Stimulated activated CD8-positive, alpha-beta memory T cell treated with anti-CD3 and anti-CD28 coated beads, Interleukin-7, amount 100 ng/mL, for 1 hour (primary cell): ENCODE data around the gene SRGAP2C.
"Not testable (repeated sequence)": the region's sequence is repeated elsewhere in the genome, so short reads cannot be mapped to it uniquely, and the experiment has no call there.

ENCODE experiments used
- DNase-seq, 2 donors: peaks; one replicate each; pipeline ENCODE4 v3.0.0-alpha.2; 2020; ENCODE audit warnings: low read depth in 2 of 2

SRGAP2C gene

DNA sequence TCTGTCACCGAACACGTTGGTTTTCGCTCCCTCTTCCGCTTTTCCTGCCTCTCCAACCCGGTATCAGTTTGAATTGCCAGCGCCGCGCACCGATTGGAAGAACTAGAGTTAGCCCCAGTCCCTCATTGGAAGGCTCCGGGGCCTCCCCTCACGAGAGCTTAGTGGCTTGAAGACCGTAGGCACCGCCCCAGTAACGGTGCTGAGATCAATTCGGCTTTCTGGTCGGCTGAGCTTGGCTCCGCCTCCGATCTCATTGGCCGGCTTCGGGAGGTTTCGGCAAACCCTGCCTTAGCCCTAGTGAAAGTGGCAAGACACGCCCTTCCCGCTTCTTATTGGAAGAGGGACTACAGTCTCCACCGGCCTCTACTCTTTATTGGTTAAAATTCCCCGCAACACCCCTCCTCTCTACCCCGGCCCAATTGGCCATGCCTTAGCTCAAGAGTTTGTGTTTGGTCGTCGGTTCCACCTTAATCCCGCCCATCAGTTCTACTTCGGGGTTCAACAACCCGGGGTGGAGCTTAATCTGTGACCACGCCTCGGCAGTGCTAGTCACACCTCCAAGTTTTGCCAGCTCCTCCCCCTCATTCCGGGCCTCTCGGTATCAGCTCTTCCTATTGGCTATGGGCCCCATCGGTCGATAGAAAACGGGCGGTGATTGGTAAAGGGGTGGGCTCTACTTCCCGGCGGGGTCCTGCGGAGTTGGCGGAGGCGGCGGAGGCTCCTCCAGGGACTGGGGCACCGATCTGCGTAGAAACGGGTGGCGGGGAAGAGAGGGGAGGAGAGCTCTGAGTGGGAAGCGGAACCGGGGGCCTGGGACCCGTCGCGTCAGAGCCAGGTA lies at the start of gene SRGAP2C, which contains the start of gene FAM72B:
Gene SRGAP2C (plus strand): TSS at position 686 of the 838 bp plus-strand sequence. CDS start 2,472 bp downstream, outside the sequence.
Gene FAM72B (minus strand): TSS at position 51 of the 838 bp plus-strand sequence. CDS start 851 bp downstream, outside the sequence.
- DNase-seq, result peak; percentile 72 to 74

DNA sequence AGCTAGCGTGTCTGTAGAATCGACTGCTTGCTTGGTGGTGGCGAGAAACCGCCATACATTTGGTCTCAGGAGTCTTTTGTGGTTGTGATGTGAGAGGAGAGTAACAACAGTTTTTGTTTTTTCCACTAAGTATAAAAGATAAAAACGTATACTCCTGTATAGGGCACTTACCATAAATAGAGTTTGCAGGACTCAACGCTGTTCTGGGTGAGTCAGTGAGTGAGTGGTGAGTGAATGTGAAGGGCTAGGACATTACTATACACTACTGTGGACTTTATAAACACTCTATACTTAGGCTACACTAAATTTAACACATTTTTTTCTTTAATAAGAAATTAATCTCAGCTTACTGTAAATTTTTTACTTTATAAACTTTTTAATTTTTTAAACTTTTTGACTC lies 44.4 kb upstream of the SRGAP2C start:
- DNase-seq, result not testable (repeated sequence)

DNA sequence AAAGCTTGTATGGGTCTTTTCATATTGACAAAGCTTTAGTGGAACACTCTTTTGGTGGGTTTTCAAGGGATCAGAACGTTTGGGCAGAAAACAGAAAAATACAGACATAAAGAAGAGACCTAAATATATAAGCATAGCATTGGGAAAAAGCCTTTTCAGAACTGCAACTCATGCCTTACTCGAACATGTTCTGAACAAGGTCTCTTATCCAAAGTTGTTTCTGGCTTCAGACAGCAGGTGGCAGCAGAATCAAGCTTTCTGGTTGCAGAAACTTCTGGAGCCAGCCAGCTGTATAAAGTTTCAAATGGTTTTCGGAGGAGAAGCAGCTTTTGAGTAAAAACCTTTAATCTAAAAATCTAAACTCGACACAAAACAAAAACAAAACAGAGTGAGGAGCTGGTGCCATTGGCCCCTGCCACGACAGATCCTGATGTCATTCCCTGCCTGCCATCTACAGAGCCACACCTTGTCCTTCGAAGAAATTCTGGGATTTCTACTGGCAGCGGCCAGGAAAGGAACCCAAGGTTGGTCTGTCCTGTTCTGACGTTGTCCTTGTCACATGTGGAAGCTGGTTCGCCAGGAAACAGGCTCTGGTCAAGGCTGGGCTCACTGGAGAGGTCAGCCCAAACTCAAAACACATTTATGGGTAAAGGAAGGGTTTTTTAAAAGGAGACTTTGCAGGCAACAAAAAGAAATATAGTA lies 36.1 kb upstream of the SRGAP2C start:
- not testable (repeated sequence) for DNase-seq

DNA sequence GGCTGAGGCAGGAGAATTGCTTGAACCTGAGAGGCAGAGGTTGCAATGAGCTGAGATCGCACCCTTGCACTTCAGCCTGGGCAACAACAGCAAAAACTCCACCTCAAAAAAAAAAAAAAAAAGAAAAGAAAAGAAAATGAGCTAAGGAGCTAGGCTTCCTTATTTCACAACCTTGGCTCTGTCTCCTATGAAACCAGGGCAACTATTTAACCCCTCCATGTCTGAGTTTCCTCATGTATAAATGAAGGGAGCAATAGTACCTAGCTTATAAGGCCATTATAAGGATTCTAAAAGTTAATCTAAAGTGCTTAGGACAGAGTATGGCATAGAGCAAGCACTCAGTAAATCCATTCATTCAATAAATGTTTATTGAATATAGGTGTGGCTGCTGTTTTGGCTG lies 33.5 kb upstream of the SRGAP2C start:
- not testable (repeated sequence) for DNase-seq

DNA sequence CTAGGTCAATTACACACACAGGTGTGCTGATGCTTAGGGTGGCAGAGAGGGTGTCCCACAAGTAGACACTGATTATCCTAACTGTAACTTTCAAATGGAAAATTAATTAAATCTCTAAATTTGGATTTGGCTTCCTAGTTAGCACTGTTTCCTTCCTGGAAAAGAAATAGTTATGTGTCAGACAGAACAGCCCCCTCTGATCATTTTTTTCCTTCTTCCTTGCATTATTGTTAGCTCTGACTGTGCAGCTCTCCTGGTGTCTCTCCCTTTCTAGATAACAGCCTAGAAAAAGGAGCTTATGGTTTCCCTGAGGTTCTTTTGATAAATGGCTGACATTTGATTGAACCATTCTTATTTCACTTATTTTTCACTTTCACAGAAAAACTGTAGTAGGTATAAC lies 32.0 kb upstream of the SRGAP2C start:
- DNase-seq, result not testable (repeated sequence)

DNA sequence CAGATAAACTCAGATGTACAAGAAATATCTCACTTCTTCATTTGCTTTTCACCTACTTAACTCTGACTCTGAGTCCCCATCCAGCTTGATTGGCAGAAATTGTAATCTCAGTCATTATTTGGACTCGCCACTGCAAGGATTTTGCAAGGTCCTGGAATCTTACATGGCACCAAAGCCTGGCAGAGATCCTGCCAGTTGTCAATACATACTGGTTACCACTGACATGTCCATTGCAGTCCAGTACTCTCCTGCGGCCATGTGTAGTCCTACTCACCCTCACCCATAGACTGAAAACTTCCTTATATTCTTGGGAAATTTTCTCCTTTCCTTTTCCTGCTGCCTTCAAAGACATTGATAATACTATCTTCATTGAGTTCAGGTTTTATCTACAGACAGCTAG lies 30.0 kb upstream of the SRGAP2C start:
- DNase-seq, result not testable (repeated sequence)

DNA sequence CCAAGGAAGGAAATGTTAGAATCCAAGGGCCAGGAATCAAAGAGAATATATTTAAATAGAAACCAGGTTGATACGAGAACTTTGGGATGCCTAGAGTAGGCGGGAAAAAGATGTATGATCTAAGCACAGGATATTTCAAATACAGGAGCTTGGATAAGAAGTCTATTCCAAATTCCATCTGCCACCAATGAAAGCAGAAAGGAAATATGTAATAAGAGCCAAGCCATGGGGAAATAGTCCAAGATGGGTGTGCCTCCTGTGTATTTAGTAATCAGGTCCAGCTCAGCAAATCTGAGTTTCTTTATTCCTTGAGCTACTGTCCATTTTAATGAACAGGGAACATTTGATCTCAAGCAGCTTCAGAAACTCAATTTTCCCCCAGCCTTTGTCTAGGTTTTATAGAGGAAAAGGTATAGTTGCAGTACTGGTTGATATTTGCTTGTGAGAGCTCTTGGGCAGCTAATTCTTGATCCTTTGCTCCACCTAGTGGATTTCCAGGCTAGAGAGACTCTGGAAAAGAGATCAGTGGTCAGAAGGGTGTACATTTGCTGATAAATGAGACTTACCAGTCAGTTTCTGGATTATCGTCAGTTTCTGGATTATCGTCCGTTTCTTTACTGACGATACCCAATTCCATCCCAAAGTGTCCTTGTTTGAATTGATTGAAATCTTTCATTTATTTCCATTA lies 29.0 kb upstream of the SRGAP2C start:
- not testable (repeated sequence) for DNase-seq

DNA sequence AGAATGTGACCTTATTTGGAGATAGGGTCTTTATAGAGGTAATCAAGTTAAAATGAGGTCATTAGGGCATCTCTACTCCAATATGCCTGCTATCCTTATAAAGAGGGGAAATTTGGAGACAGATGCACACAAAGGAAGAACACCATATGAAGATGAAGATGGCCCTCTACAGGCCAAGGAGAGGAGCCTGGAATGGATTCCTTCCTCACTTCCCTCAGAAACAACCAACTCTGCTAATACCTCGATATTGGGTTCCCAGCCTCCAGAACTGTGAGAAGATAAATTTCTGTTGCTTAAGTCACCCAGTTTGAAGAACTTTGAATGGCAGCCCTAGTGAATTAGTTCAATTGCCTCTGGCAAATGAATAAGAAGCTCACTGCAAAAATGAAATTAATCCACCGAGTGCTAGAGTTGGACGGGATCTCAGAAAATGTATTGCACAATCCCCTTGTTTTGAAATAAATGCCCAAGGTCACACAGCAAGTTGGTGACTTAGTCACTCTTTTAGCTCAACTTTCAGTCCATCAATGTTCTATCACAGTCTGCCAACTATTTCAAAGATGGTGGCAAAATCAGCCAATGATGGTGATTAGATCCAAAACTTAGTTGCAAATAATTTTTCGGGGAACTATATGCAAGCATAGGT lies 27.7 kb upstream of the SRGAP2C start:
- not testable (repeated sequence) for DNase-seq

DNA sequence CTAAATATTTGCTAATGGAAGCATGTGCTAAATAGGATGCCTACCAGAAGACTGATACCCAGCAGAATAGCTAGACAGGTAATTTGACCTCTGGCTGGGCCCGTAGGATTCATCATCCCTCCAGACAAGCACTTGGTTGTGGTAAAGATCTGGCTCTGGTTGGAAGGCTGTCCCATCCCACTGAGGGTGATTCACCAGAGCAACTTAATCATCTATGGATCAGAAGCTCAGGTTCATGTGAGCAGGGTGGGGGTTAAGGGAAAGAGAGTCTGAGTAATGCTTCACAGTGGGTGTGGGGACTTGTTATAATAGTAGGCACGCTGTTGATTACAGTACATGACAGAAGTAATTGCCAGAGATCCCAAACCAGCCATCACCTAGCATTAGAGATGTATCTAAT lies 27.2 kb upstream of the SRGAP2C start:
- DNase-seq, result not testable (repeated sequence)

DNA sequence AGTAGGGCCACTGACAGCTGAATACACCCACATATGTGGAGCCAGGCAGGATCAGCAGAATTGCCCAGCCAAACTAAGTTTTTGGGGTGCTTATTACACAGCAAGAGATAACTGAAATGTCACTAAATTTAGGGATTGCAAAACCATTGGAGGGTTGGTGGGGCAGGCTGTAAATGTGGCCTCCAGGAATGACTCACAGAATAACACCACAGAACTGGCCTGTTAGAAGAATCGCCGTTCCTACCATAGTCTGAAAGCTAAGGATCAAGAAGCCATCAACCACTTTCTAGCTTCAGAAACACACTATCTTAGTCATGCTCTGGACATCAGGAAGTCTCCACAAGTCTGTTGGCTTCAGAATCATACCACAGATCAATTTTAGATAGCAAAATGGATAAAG lies 24.7 kb upstream of the SRGAP2C start:
- not testable (repeated sequence) for DNase-seq

DNA sequence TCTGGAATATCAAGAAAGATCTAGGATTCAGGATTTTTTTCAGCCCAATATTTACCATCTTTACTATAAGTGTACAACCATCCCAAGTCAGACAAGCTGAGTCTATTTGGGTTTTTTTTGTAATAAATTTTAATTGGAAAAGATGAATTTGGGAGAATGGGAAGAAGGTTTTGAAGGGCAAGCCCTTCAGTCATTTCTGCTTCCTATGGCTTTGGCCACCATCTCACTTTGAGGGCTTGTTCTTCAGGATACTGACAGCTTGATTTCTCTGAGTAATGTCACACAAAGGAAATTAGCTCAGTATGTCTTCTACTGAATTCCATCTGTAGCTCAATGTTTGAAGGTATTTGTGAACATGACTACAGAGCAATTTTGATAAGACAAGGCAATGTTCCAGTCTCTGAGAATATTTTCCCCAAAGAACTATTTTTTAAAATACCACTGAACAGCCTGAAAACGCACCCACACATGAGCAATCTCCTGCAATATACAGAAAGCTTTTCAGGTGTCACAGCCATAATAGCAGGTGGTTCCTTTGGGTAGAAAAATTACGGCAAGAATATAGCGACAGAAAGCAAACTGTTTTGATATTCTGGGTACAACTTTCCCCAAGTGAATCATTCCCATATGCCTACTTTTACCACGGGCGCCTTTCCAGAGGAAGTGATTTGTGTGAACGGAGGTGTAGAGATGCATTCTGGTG lies 23.4 kb upstream of the SRGAP2C start:
- DNase-seq, result not testable (repeated sequence)

DNA sequence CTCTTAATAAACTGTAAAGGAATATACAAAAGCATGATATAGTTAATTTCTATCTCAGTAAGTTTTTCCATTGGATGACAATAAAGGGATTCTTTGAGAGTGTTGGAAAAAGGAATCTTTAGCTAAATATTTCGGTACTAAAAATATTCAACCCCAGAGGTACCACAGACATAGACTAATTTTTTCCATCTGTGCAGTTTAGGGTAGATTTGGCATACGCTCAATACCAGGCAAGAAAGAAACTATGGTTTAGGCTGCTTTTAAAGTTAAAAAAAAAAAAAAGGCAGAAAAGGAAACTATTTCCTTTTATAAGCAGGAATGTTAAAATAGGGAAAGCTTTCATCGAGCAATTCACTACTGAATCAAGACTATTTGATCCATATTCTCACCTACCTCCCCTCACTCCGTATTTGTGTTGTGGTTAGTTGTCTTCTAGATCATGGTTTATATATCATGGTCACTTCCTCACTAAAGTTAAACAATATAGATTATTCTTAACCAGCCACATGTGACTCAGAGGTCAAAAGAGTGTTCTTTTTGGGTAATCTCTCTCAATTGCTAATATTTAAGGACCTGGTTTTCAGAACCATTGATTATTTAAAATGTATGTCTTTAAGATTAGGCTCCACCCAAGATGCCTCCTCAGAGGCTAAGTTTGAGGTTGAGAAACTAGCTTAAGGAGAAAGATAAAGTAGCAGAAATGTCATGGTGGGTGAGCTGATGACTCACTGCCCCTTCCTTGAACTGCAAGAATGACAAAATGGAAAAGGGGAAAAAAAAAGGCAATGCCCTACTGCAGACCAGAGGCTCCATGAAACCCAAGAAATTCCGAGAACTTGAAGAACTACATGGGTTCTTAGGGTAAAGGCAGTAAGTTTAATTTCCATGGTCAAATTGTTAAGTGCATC lies 20.7 kb upstream of the SRGAP2C start:
- DNase-seq, result not testable (repeated sequence)

DNA sequence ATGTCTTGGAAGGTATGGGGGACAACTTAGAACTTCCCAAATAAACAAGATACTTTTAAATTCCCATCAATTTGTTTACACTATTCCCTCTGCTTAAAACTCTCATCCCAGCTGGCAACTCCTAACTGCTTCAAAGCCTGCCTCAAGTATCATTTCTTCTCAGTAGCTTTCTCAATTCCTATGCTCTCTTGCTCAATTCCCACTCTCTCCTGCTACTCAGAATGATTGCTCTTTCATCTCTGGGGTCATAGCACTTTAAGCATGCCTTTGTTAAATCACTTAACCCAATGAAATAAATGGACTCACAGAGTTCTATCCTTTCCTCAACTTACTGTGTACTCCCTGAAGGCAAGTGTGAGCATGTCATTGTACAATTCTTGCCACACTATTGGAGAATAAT lies 19.5 kb upstream of the SRGAP2C start:
- not testable (repeated sequence) for DNase-seq

DNA sequence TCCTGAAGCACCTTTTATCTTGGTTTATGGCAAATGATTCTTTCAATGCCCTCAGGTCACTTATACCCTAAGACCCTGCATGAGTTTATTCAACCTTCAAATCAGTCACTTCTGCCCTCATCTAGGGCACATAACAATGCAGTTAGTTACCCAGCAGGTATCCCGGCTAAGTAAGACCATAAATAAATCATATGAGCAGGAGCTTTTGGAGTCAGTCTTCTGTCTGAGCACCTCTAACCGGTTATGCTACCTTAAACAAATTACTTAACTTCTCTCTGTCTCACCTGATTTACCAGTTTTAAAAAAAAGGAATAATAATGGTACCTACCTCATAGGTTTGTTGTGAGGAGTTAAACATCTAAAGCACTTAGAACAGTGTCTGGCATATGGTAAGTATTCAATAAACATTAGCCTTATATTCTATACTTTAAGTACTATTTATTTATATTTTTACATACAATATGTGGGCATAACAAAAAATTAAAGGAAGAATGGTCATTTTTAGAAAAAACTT lies 17.5 kb upstream of the SRGAP2C start:
- not testable (repeated sequence) for DNase-seq

DNA sequence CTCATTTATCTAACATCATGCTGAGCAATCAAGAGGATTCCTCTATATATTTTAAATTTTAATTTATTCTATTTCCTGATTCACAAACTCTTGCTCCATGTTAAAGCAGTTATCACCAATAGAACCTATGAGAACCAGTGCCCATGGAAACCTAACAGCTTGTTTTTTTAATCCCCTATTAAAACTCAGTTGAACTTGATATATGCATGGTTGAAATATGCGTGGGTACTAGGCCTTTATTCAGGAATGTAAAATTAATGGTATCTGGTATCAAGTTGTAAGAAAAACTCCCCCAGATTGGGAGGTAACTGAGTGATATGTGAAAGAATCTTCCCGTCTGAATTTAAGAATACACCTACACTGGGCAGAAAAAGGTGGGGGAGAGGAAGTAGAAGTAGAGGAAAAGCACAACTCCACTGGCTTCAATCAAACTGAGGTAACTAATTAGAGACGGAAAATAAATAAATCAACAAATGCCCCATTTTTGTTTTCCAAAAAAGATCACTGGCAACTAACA lies 16.6 kb upstream of the SRGAP2C start:
- DNase-seq, result not testable (repeated sequence)

DNA sequence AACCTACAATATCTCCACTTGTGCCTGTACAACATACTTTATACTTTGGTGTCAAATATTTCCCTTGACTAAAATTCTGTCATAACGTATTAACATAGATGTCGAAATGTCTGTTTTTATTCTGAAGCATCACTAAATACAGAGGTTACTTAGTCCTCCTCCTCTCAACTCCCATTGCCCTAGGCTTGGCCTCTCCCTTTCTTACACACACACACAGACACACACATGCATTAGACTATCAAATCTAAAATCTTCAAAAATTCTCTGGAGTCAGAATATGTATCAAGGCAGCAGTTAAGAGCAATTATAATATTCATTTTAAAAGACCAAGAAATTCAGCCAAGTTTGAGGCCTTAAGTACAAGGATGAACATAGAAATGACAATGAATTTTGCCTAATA lies 8.1 kb upstream of the SRGAP2C start:
- DNase-seq, result not testable (repeated sequence)

DNA sequence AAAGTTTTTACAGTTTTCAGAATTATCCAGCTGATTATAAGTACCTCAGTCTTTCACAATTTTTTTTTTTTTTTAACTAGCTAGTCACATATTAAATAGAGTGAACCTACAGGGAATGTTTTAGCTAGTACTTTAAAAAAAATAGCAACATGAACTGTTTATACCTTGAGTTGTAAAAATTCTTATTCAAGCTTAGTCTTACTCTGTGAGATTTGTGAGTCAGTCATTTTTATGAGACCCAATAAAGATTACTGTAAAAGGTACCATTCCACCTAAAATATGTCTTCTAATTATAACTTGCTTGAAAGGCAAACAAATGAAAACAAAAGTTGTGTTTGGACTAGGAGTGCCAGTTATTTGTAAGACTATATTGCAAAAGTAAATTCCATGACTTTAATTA lies 6.6 kb upstream of the SRGAP2C start:
- DNase-seq, result not testable (repeated sequence)

DNA sequence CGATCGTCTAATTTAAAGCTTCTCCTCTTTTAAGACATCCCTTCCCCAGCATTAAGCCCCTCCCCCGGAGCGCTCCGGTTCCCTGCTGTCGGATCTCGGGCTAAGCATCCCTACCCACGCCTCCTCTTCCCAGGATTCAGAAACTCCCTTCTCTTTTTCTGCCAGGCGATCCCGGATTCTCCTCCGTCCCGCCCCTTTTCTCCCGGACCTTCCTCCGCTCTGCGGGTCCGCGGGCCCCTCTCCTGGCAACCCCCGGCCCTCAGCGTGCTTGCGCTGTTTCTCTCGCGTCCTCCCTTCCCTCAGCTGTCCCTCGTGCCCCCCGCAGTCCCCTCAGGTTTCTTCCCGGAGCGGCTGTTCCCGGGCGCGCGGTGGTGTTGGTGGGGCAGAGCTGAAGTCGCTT lies 908 bp upstream of the SRGAP2C start:
- DNase-seq, result not testable (repeated sequence)

DNA sequence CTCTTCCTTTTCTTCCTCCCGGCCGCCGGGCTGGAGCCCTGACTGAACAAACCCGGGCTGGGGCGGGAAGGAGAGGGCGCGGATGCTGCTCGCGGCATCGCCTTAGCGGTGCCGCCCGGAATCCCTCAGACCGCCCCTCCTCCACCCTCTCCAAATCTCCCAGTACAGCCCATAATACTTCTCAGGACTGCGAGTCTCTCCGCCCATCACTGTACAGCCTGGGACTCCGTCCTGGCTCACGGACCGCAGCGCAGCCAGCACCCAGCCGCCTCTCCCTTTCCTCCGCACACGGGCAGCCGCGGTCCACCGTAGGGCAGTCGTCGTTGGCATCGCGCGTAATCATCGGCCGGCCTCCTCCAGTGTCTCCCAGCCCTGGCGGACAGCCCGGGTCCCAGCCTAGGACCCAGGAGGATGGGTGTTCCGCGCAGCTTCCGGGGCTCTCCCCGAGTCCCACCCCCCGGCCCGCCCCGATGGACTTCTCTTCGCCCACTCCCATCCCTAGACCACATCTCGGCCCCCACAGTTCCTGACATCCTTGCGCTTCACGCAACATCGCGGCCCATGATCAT lies 449 bp downstream of the SRGAP2C start:
- not testable (repeated sequence) for DNase-seq
